ENCODE results near the gene HIPK3. TPM values are rescaled to one million over a fixed set of nuclear protein-coding genes. Genes with fewer than 3 reads are reported as not detected.
A peak's percentile ranks its signal among the peaks of the same experiment; 100 is the strongest.

Gene HIPK3
- total and polyA plus RNA-seq, 9 of the 15 experiments (the other 6 are each of a cell fraction or from before 2014, with no cell fraction given): 2.3 to 19.6 (median 7.5) TPM

DNA sequence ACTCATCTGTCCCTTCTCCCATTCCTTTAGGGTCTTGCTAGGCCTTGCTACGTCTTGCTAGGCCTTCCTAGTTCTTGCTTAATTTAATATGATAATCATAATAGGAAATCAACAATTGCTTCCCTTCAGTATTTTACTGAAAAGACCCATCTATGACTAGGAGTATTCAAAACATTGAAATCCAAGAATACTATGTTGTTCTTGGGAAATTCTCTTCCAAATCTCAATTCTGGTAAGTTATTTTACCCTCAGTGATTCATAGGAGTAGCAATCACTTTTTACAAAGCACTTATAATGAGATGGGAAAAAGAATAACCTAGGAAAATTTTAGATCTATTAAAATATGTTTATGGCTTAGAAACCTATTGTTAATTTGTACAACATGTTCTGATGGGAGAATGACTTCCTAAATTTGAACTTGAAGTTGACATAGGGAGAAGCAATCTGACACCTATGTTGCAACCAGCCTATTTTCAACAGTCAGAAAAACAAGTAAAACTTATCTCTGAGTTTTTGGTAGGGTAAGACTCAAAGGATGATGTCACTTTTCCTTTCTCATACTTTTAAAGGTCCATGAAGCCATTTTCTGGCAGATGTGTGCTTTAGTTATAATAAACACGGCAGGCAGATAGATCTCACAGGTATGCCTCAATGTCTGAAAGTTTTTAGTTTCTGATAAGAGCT, 29.5 kb upstream of the HIPK3 start (continued):
- TF ChIP-seq, protein P1, sequence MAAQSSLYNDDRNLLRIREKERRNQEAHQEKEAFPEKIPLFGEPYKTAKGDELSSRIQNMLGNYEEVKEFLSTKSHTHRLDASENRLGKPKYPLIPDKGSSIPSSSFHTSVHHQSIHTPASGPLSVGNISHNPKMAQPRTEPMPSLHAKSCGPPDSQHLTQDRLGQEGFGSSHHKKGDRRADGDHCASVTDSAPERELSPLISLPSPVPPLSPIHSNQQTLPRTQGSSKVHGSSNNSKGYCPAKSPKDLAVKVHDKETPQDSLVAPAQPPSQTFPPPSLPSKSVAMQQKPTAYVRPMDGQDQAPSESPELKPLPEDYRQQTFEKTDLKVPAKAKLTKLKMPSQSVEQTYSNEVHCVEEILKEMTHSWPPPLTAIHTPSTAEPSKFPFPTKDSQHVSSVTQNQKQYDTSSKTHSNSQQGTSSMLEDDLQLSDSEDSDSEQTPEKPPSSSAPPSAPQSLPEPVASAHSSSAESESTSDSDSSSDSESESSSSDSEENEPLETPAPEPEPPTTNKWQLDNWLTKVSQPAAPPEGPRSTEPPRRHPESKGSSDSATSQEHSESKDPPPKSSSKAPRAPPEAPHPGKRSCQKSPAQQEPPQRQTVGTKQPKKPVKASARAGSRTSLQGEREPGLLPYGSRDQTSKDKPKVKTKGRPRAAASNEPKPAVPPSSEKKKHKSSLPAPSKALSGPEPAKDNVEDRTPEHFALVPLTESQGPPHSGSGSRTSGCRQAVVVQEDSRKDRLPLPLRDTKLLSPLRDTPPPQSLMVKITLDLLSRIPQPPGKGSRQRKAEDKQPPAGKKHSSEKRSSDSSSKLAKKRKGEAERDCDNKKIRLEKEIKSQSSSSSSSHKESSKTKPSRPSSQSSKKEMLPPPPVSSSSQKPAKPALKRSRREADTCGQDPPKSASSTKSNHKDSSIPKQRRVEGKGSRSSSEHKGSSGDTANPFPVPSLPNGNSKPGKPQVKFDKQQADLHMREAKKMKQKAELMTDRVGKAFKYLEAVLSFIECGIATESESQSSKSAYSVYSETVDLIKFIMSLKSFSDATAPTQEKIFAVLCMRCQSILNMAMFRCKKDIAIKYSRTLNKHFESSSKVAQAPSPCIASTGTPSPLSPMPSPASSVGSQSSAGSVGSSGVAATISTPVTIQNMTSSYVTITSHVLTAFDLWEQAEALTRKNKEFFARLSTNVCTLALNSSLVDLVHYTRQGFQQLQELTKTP (IDR thresholded peaks at IDR 0.05; ENCODE audit: low read depth in 1 of 2, partially characterized antibody in 2 of 2): no peak
- TF ChIP-seq, protein P2, sequence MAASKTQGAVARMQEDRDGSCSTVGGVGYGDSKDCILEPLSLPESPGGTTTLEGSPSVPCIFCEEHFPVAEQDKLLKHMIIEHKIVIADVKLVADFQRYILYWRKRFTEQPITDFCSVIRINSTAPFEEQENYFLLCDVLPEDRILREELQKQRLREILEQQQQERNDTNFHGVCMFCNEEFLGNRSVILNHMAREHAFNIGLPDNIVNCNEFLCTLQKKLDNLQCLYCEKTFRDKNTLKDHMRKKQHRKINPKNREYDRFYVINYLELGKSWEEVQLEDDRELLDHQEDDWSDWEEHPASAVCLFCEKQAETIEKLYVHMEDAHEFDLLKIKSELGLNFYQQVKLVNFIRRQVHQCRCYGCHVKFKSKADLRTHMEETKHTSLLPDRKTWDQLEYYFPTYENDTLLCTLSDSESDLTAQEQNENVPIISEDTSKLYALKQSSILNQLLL (CRISPR knock-in tag; IDR thresholded peaks at IDR 0.05; ENCODE audit: borderline replicate concordance): no peak
- TF ChIP-seq SOX6 (IDR thresholded peaks at IDR 0.05) (peak; percentile 41; the same call in 1 of the 2 replicates), TEAD2 (tag; IDR thresholded peaks at IDR 0.05) (no peak), TBL1XR1 (IDR thresholded peaks at IDR 0.05; ENCODE audit: low read length in 2 of 2) (no peak), RBM17 (IDR thresholded peaks at IDR 0.05; ENCODE audit: borderline replicate concordance, low read depth, low read length) (no peak), ATF7 (IDR thresholded peaks at IDR 0.05) (peak; percentile 96)
- TF ChIP-seq, protein P3, sequence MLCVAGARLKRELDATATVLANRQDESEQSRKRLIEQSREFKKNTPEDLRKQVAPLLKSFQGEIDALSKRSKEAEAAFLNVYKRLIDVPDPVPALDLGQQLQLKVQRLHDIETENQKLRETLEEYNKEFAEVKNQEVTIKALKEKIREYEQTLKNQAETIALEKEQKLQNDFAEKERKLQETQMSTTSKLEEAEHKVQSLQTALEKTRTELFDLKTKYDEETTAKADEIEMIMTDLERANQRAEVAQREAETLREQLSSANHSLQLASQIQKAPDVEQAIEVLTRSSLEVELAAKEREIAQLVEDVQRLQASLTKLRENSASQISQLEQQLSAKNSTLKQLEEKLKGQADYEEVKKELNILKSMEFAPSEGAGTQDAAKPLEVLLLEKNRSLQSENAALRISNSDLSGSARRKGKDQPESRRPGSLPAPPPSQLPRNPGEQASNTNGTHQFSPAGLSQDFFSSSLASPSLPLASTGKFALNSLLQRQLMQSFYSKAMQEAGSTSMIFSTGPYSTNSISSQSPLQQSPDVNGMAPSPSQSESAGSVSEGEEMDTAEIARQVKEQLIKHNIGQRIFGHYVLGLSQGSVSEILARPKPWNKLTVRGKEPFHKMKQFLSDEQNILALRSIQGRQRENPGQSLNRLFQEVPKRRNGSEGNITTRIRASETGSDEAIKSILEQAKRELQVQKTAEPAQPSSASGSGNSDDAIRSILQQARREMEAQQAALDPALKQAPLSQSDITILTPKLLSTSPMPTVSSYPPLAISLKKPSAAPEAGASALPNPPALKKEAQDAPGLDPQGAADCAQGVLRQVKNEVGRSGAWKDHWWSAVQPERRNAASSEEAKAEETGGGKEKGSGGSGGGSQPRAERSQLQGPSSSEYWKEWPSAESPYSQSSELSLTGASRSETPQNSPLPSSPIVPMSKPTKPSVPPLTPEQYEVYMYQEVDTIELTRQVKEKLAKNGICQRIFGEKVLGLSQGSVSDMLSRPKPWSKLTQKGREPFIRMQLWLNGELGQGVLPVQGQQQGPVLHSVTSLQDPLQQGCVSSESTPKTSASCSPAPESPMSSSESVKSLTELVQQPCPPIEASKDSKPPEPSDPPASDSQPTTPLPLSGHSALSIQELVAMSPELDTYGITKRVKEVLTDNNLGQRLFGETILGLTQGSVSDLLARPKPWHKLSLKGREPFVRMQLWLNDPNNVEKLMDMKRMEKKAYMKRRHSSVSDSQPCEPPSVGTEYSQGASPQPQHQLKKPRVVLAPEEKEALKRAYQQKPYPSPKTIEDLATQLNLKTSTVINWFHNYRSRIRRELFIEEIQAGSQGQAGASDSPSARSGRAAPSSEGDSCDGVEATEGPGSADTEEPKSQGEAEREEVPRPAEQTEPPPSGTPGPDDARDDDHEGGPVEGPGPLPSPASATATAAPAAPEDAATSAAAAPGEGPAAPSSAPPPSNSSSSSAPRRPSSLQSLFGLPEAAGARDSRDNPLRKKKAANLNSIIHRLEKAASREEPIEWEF (CRISPR knock-in tag; IDR thresholded peaks at IDR 0.05): no peak
- TF ChIP-seq, protein P4, sequence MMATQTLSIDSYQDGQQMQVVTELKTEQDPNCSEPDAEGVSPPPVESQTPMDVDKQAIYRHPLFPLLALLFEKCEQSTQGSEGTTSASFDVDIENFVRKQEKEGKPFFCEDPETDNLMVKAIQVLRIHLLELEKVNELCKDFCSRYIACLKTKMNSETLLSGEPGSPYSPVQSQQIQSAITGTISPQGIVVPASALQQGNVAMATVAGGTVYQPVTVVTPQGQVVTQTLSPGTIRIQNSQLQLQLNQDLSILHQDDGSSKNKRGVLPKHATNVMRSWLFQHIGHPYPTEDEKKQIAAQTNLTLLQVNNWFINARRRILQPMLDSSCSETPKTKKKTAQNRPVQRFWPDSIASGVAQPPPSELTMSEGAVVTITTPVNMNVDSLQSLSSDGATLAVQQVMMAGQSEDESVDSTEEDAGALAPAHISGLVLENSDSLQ (IDR thresholded peaks at IDR 0.05): peak; percentile 16; the same call in 1 of the 2 replicates
- TF ChIP-seq, protein P5, sequence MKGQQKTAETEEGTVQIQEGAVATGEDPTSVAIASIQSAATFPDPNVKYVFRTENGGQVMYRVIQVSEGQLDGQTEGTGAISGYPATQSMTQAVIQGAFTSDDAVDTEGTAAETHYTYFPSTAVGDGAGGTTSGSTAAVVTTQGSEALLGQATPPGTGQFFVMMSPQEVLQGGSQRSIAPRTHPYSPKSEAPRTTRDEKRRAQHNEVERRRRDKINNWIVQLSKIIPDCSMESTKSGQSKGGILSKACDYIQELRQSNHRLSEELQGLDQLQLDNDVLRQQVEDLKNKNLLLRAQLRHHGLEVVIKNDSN (CRISPR knock-in tag; IDR thresholded peaks at IDR 0.05): no peak
